Stimulated activated naive CD8-positive, alpha-beta T cell treated with anti-CD3 and anti-CD28 coated beads, Interleukin-15, Interleukin-2, amounts not matched to agents 100 ng/mL and 50 ng/mL, for 24 hours (primary cell): ENCODE results near the gene ANTXRL.

ENCODE experiments used
- H3K27ac Mint-ChIP-seq: one replicate; pipeline ENCODE4 v1.8.0; 2021; ENCODE audit warnings: mild to moderate bottlenecking, mixed read lengths
- H3K27me3 Mint-ChIP-seq: one replicate; pipeline ENCODE4 v1.8.0; 2021; ENCODE audit warnings: mixed read lengths
- H3K36me3 Mint-ChIP-seq: one replicate; pipeline ENCODE4 v1.8.0; 2021; ENCODE audit warnings: low read depth, mixed read lengths
- H3K4me1 Mint-ChIP-seq: one replicate; pipeline ENCODE4 v1.8.0; 2021; ENCODE audit warnings: low read depth, mixed read lengths
- H3K4me3 Mint-ChIP-seq: one replicate; pipeline ENCODE4 v1.8.0; 2021; ENCODE audit warnings: mild to moderate bottlenecking, mixed read lengths
- H3K9me3 Mint-ChIP-seq: one replicate; pipeline ENCODE4 v1.8.0; 2021; ENCODE audit warnings: mixed read lengths

The ANTXRL gene

GRCh38 chr10:46282842-46283574 is 3.8 kb upstream of the ANTXRL start:
- Mint-ChIP-seq H3K36me3 (no peaks in the 10 kb centered on the region), H3K27me3 (peaks cover 21% of the 10 kb centered on the region), H3K4me1 (peaks cover 20% of the 10 kb centered on the region), H3K9me3 (no peaks in the 10 kb centered on the region), H3K4me3 (peak overlapping the region; percentile 81), H3K27ac (no peak overlapping the region)

- Mint-ChIP-seq H3K36me3 (no peaks in the 10 kb centered on the region), H3K9me3 (no peaks in the 10 kb centered on the region), H3K4me1 (peaks cover 20% of the 10 kb centered on the region), H3K27me3 (peaks cover 21% of the 10 kb centered on the region), H3K4me3 (peak overlapping the region; percentile 81), H3K27ac (no peak overlapping the region)
Measured at GRCh38 chr10:46283580-46284285, 3.1 kb upstream of the ANTXRL start.

GRCh38 chr10:46284286-46285229 is 2.2 kb upstream of the ANTXRL start:
- H3K9me3 Mint-ChIP-seq: no peaks in the 10 kb centered on the region
- peaks cover 21% of the 10 kb centered on the region for H3K27me3 Mint-ChIP-seq
- peaks cover 20% of the 10 kb centered on the region for H3K4me1 Mint-ChIP-seq
- H3K4me3 Mint-ChIP-seq: peak overlapping the region; percentile 81
- H3K36me3 Mint-ChIP-seq: no peaks in the 10 kb centered on the region
- H3K27ac Mint-ChIP-seq: no peak overlapping the region

GRCh38 chr10:46285300-46285699 is 1.5 kb upstream of the ANTXRL start:
- peaks cover 20% of the 10 kb centered on the region for H3K4me1 Mint-ChIP-seq
- no peak overlapping the region for H3K27ac Mint-ChIP-seq
- no peaks in the 10 kb centered on the region for H3K36me3 Mint-ChIP-seq
- H3K27me3 Mint-ChIP-seq: peaks cover 21% of the 10 kb centered on the region
- peak overlapping the region; percentile 73 for H3K4me3 Mint-ChIP-seq
- no peaks in the 10 kb centered on the region for H3K9me3 Mint-ChIP-seq

- H3K36me3 Mint-ChIP-seq: no peaks in the 10 kb centered on the region
- H3K4me3 Mint-ChIP-seq: no peak overlapping the region
- H3K9me3 Mint-ChIP-seq: no peaks in the 10 kb centered on the region
- peaks cover 21% of the 10 kb centered on the region for H3K27me3 Mint-ChIP-seq
- H3K27ac Mint-ChIP-seq: no peak overlapping the region
- peaks cover 20% of the 10 kb centered on the region for H3K4me1 Mint-ChIP-seq
Measured at GRCh38 chr10:46285966-46286620, 704 bp upstream of the ANTXRL start.

GRCh38 chr10:46287846-46288477 is 1.2 kb downstream of the ANTXRL start:
- Mint-ChIP-seq H3K36me3 (no peaks in the 10 kb centered on the region), H3K27ac (no peak overlapping the region), H3K4me1 (peaks cover 17% of the 10 kb centered on the region), H3K4me3 (no peak overlapping the region), H3K27me3 (peaks cover 14% of the 10 kb centered on the region), H3K9me3 (no peaks in the 10 kb centered on the region)

GRCh38 chr10:46288601-46289206 is 1.9 kb downstream of the ANTXRL start:
- no peaks in the 10 kb centered on the region for H3K9me3 Mint-ChIP-seq
- H3K27me3 Mint-ChIP-seq: peaks cover 8% of the 10 kb centered on the region
- H3K4me3 Mint-ChIP-seq: no peak overlapping the region
- H3K27ac Mint-ChIP-seq: no peak overlapping the region
- peaks cover 10% of the 10 kb centered on the region for H3K4me1 Mint-ChIP-seq
- no peaks in the 10 kb centered on the region for H3K36me3 Mint-ChIP-seq

- H3K27ac Mint-ChIP-seq: no peak overlapping the region
- H3K4me1 Mint-ChIP-seq: peaks cover 4% of the 10 kb centered on the region
- no peaks in the 10 kb centered on the region for H3K9me3 Mint-ChIP-seq
- no peaks in the 10 kb centered on the region for H3K36me3 Mint-ChIP-seq
- no peak overlapping the region for H3K4me3 Mint-ChIP-seq
- H3K27me3 Mint-ChIP-seq: peaks cover 3% of the 10 kb centered on the region
Measured at GRCh38 chr10:46289209-46289810, 2.5 kb downstream of the ANTXRL start.

- H3K4me1 Mint-ChIP-seq: peaks cover under 1% of the 10 kb centered on the region
- no peak overlapping the region for H3K27ac Mint-ChIP-seq
- H3K9me3 Mint-ChIP-seq: no peaks in the 10 kb centered on the region
- peaks cover under 1% of the 10 kb centered on the region for H3K27me3 Mint-ChIP-seq
- no peaks in the 10 kb centered on the region for H3K36me3 Mint-ChIP-seq
- no peak overlapping the region for H3K4me3 Mint-ChIP-seq
Measured at GRCh38 chr10:46290101-46290886, 3.5 kb downstream of the ANTXRL start.

- no peaks in the 10 kb centered on the region for H3K27me3 Mint-ChIP-seq
- H3K4me3 Mint-ChIP-seq: no peak overlapping the region
- H3K27ac Mint-ChIP-seq: no peak overlapping the region
- H3K4me1 Mint-ChIP-seq: no peaks in the 10 kb centered on the region
- H3K9me3 Mint-ChIP-seq: no peaks in the 10 kb centered on the region
- H3K36me3 Mint-ChIP-seq: no peaks in the 10 kb centered on the region
Measured at GRCh38 chr10:46291817-46292572, 5.2 kb downstream of the ANTXRL start.

- Mint-ChIP-seq H3K9me3 (no peaks in the 10 kb centered on the region), H3K27me3 (no peaks in the 10 kb centered on the region), H3K4me3 (no peak overlapping the region), H3K36me3 (no peaks in the 10 kb centered on the region), H3K4me1 (no peaks in the 10 kb centered on the region), H3K27ac (no peak overlapping the region)
Measured at GRCh38 chr10:46292573-46293023, 5.8 kb downstream of the ANTXRL start.

- no peaks in the 10 kb centered on the region for H3K9me3 Mint-ChIP-seq
- no peaks in the 10 kb centered on the region for H3K27me3 Mint-ChIP-seq
- H3K4me3 Mint-ChIP-seq: no peak overlapping the region
- peaks cover 6% of the 10 kb centered on the region for H3K4me1 Mint-ChIP-seq
- H3K36me3 Mint-ChIP-seq: no peaks in the 10 kb centered on the region
- peak overlapping the region; percentile 41 for H3K27ac Mint-ChIP-seq
Measured at GRCh38 chr10:46293228-46293627, 6.4 kb downstream of the ANTXRL start.
